NCI-H1930 (cell line): Measurements from ENCODE around the gene DEPDC7.
"Not testable (repeated sequence)": the region's sequence is repeated elsewhere in the genome, so short reads cannot be mapped to it uniquely, and the experiment has no call there.

Experiments
- DNase-seq, 2 experiments: peaks; one replicate each; lab custom pipeline; 2025; lab: John Stamatoyannopoulos, UW

Gene DEPDC7

DNA sequence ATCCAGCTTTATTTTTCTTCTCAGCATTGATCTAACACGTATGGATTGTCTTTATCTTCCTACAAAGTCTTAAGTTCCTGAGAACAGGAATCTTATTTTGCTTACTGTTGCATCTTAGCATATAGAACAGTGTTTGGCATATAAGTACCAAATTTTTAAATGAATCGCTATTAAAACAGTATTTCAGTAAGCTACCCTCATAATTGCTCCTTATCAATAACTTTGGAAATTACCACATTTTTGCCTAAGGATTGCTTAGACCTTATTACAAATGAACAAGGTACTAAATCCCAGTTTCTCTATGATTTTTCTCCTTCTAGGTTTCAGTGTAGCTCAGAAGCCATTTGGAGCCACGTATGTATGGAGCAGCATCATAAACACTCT, 9.7 kb downstream of the DEPDC7 start:
- DNase-seq, result no peak

DNA sequence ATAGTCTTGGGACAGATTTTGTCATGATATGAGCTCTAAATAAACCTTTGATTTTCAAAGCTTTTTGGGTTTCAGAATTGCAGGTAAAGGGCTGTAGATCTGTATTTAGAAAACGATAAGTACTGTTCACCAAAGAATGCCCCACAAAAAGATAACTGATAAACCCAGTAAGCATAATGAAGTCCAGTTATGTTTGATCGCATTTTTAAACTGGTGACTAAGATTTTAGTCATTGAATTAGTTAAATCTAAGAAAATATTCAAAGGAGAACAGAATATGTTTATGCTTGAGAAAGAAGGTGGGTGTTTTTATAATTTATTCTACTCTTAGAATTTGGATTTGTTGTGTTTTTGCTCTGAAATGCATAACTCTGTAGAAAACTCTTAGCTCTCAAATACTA, 11.6 kb downstream of the DEPDC7 start:
- no peak for DNase-seq

DNA sequence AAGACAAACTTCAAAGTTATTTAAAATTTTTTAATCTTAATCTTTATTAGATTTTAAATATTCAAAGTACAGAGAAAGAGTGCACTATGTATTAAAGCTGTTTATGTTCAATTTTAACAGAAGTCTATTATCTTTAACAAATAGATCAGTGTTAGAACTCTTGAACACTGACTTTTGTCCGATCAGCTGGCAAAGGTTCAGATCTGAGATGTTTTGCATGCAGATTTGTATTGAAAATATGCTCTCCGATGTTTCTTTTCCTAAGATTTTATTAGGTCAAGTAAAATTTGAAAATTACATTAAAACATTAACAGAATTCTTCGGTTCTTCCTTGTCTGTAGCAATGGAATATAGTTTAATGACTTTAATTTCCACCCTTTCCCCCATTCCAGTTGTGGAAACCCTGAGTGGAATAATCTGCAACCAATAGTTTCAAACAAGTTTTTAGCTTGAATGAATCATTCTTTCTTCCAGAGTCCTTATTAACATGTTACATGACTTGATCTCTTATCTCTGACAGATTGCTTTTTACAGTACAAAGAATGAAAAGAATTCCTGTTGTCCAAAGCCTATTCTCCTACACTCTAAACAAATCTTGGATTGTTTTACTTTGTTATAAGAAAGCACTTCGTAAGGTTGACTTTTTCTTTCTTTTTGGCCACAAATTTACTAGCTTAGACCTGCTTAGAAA, 12.3 kb downstream of the DEPDC7 start:
- DNase-seq, result no peak

DNA sequence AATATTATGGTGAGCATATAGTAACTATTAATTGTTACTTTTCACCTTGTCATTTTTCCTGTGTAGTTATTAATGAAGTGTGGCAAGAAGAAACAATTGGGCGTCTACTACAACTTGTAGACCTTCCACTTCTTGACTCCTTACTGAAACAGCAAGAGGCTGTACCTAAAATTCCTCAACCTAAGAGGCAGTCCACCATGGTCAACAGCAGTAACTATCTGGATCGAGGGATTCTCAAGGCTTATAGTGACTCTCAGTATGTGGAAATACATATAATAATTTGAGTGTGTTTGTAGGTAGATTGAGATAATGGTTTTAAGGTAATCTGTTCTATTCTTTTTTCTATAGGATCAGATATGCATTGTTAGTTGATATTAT, 12.8 kb downstream of the DEPDC7 start:
- DNase-seq, result no peak

DNA sequence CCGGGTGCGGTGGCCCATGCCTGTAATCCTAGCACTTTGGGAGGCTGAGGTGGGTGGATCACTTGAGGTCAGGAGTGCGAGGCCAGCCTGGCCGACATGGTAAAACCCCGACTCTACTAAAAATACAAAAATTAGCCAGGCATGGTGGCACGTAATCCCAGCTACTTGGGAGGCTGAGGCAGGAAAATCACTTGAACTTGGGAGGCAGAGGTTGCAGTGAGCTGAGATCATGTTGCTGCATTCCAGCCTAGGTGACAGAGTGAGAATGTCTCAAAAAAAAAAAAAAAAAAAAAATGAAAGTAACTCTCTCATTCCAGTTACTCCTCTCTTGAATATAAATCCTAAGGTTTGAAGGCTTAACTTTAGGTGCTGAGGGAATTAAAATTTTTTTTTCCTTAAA, 13.5 kb downstream of the DEPDC7 start:
- not testable (repeated sequence) for DNase-seq

DNA sequence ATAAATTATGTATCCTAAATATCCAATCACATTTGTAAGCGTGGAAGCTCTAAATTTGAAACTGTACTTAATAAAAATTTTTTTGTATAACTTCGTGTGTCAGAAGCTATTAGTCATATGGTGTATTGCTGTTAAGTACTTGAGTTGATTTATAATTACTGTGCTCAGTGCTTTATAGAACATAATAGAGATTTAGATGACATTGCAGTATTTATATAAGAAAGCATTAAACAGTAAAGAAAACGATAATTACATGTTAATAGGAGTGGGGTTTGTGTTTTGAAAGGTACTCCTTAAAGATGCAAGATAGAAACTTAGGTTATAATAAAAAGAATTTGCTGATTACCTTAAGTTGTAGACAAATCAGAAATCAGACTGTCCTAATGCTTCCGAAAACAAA, 17.8 kb downstream of the DEPDC7 start:
- no peak for DNase-seq

DNA sequence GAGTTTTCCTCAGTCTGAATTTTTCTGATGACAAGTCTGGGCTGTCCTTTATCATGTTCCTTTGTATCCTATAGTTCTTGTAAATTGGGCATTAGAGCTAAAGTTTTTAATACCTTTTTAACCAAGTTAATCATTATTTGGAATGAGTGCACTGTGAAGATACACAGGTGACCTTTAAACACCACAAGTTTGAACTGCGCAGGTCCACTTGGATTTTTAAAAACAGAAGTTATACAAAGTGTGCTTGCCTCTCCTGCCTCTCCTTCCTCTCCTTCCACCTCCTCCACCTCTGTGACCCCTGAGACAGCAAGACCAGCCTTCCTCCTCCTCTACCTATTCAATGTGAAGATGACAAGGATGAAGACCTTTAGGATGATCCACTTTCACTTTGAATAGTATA, 19.3 kb downstream of the DEPDC7 start:
- no peak for DNase-seq

DNA sequence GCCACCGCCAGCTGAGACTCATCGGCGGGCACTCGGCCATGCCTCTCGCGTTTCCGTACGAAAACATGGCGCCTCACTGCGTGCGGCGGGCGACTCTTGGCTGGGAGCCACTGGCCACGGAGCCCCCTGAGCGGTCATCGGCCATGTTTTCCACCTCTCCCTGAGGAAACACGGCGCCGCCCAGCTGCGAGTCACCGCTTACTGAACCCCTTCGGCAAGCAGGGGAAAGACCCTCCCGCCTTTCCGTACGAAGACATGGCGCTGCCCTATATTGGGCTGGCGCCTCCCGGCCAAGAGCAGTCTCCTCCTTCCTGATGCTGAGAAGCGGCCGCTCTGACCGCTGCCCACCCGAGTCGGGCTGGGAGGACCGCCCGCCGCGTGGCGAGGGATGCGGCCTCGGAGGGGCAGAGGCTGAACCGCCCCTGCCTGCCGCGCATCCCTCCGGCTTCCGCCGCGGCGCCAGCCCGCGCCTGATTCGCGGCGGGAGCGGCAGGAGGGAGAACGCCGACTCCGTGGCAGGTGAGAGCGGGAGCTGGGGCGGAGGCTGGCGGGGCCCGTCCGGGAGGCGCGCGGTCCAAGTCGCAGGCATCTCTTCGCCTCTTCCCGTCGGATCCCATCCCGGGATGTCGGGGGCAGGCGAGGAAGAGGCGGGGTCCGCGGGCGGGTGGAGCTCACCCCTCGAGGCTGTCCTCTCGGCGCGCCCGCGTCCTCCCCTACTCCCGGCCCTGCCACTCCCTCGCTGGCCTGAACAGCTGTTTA, 23.8 kb downstream of the DEPDC7 start, which contains the start of gene TCP11L1:
TSS of gene TCP11L1 (plus strand) at position 299 of the 759 bp plus-strand sequence. CDS start 4,202 bp downstream, outside the sequence.
- DNase-seq, result peak; percentile 93

DNA sequence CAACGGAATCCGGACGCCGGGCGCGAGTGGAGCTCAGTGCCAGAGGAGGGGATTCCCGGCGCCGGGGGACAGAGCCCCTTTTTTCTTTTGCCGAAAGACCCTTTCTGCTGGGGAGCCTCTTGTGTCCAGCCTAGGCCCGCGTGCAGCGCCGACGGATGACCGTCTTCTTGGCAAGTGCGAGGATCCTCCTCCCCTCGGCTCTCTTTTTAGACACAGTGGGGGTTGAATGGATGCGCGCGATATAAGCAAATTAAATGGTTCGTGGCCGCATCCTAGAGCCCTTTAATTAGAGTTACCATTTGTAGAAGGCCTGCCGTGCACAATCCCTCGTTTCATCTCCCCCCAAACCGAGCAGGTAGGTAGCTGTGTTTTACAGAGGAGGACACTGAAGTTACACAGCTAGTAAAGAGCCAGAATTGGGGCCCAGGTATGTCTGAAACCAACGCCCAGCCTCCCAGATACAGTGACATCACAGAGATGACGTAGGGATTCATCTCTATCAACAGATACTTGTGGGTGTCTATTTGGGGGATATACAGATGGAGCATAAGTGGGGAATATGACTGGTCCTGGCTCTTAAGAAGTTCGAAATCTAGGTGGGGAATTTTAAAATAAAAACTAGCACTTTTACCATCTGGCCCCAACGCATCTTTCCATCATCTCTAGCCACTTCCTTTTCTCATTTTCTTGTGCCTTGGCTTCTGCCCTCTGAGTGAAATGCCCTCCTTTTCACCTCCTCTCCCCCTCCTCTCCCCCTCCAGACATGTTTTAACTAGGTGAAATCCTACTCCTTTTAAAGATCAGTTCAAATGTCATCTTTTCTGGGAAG, 24.6 kb downstream of the DEPDC7 start:
- peak; percentile 25 to 48 for DNase-seq

DNA sequence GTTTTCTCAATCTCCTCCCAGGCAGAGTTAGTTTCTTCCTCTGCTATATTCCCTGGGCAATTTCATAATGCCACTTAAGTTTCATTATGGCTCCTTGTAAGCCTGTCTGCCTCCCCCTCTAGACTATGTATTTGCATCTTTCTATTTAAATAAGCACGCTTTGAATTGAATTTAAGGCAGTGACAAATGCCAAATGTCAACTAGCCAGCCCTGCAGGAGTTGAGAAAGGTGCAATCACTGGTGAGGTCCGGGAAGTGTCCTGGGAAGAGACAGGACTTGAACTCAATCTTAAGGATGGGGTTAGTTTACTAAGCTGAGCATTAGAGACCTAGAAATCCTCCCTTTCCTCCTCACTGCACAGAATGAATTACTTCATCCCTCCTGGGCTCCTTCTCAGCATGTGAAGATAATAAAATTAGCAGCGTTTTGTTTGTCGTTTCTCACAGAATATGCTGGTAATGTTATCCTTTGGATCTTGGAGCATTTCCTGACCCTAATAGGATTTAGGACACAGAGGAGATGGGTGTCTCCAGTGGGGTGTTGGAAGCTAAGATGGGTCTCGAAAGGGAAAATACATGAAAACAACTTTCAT, 25.3 kb downstream of the DEPDC7 start:
- no peak for DNase-seq

DNA sequence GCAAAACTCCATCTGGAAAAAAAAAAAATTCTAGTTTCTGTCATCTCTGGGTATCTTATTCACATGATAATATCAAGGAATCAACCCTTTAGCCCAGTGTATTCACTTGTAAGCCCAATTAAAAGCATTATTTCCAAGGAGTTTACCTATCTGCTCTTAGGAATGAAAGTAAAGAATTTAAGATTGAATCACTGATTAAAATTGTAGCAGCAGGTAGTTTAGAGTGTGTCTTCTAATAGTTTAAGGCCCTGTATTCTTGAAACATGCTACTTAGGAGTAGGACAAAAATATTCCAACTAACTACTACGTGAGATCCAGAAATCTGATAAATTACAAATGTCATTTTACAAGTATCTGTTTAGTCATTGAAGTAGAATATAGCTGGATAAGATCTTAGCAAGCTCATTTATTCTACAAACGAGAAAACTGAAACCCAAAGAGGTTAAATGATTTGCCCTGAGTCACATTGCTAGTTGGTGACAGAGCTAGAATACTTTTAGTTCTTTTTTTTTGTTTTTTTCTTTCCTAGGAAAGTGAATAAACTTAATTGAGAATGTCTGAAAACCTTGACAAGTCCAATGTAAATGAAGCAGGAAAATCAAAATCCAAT, 27.6 kb downstream of the DEPDC7 start:
- no peak for DNase-seq

DNA sequence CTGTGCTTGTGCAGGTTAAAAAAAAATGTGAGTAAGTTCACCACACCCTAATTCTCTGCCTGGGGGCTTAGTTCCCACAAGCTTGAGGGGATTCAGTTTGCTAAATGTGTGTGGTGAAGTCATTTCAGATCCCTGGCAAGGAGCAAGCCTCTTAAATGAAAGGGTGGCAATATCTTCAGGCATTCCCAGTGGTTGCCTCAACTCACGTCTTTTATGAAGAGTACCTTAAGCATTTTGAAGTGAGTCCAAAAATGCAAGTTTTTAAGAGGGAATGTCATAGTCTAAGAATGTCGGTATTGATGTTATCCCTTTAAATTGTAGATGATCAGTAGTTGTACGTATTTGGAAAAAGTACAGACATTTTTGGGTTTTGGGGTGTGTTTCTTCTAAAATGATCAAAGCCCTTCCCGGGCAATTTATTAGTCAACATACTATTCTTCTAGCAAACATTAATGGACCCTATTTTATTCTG, 28.6 kb downstream of the DEPDC7 start:
- no peak for DNase-seq

DNA sequence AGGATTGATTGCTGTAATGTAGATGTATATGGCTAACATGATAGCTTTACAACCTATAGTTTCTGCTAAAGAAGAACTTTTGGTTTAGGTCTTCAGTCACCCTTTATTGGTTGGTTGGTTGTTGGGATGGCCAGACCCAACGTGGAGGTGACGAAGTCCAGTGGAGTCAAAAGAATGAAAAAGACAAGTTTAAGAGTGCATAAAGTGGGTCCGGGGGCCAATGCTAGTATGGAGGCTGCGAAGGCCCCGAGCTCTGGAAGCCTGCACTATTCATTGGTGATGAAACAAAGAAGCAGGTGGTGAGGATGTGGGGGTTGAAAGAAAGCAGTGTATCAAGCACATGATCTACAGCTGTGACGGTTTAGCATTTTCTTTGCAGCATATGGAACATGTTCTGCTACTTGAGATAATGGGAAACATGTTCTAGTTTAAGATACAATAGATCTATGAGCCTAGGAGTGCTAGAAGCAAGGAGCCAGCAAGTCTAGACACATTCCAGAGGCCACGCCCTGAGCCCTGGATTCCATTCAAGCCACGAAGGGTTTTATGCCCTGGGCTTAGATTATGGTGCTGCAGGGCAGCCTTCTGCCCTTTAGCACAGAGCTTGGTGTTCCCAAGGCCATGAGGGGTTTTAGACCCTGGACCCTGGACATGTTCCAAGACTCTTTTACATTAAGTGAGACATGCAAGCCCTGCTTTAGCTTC, 30.0 kb downstream of the DEPDC7 start:
- DNase-seq, result no peak

DNA sequence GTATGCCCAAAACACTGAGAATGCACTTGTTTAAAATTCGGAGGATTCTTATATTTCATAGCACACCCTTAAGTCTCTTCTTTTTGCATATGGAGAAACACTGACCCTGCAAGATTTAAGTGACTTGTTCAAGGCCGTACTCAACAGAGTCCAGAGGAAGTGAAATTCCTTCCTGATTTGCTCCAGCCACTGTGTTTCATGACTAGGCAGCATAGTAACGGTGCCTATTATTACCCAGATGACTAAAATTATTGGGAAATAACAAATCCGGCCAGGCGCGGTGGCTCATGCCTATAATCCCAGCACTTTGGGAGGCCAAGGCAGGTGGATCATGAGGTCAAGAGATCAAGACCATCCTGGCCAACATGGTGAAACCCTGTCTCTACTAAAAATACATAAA, 33.0 kb downstream of the DEPDC7 start:
- not testable (repeated sequence) for DNase-seq

DNA sequence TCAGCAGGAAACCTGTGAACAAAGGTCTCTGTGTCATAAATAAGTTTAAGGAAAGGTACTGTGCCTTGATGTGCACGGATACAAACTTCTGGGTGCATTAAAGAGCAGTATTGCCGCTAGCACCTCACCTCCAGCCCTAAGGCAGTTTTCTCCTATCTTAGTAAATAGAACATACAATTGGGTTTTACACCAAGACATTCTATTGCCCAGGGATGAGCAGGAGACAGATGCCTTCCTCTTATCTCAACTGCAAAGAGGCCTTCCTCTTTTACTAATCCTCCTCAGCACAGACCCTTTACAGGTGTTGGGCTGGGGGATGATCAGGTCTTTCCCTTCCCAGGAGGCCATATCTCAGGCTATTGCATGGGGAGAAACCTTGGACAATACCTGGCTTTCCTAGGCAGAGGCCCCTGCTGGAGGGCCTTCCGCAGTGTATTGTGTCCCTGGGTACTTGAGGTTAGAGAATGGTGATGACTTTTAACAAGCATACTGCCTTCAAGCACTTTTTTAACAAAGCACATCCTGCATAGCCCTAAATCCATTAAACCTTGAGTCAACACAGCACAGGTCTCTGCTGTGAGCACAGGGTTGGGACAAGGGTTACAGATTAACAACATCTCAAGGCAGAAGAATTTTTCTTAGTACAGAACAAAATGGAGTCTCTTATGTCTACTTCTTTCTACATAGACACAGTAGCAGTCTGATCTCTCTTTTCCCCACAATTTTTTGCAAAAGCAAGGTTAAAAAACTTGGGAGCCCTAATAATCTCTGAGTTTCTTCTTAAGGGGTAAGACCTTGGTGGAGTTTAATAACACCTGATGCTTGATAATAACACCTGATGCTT, 34.1 kb downstream of the DEPDC7 start:
- not testable (repeated sequence) for DNase-seq

DNA sequence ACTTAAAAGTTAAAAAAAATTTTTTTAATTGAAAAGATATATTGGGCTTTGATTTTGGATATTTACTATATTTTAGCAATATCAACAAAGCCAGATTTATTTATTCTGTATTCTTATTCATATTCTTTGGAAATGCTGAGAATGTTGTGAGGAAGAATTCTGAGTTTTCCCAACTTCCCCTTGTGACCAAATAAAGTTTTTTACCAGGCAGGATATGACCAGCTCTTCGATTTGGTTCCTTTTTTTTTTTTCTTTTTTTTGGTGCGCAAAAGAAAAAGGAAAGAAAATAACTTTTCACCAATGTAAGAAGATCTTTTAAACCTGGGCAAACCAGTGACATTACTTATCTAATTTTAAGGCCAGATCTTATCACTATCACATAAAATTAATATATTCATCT, 36.6 kb downstream of the DEPDC7 start:
- DNase-seq, result no peak

DNA sequence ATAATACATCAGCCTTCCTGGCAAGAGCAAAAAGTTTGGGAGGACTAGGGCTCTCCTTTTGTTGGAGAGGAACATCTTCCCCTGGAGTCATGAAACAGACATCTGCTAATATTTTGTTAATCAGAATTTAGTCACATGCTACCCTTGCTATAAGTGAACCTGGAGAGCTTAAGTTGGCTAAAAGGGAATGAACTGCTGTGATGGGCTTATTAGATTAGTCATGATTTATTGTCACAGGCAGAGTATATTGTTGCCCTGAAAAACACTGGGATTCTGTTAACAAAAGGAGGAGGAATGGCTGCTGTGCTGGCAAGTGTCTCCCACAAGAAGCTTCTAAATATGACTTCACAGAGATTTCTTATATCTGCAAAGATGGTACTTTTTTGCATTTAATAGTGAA, 39.7 kb downstream of the DEPDC7 start:
- DNase-seq, result no peak

DNA sequence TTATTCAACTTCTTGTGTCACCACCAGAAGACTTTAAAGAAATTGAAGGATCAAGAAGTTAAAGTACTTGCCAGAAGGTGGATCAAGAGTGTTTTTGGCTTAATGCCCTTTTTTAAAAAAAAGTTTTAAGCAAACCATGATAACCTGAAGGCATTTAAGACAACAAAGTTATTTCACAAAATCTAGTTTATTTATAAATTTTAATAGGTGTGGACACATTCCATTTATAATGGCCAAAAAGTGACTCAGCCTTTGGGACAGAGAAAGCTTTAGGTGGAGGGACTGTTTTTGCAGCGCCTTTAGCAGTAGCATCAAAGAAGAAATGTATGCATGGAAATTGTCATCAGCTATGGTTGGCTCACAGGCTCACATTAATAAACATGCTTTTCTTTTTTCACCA, 41.6 kb downstream of the DEPDC7 start:
- no peak for DNase-seq

DNA sequence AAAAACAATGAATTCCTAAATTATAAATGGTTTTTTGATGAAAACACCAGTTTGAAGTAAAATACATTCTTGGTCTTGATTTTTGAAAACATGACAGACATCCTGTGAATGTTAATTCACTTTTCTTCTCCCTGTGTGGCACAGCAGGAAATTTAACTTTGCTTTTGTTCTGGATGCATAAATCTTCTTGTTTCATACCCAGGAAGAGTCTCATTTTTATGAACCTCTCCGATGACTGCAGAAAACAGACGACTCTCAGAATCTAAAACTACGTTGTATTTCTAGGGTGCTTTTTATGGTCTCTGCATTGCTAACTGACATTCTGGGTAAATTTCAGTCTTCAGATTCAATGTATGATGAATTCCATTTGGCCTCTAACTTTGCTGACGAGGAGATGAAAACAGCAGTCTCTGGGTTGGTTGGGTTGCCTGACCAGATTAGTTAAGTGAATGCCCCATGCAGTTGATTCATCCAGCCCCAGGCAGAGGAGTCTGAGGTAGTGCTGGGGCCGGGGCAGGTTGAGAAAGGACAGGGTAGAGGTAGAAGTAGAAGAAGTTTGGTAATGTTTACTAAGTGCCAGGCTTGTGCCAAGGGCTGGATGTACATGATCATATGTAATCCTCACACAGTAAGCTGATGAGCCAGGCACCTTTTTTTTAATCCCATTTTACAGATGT, 43.8 kb downstream of the DEPDC7 start:
- no peak for DNase-seq

DNA sequence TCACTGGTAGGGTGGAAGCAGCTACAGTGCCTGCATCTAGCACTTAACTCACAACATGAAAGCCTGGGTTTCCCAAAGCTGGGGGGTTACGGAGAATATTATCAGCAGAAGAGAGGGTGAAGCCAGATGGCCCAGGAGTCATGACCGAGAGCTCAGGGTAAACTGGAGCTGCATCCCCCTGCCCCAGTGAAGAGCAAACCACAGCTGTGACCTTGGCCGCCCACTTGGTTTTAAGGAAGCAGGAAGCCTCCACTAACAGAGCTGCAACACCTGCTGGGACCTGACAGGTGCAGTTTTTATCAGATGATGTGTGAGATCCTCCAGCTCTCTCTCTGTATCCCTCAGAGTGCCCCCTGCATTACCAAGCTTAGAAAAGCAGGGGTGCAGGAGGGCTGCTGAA, 44.6 kb downstream of the DEPDC7 start:
- no peak for DNase-seq
